A673 (cell line): ENCODE measurements around the gene TROAP. TPM values are rescaled to one million over a fixed set of nuclear protein-coding genes. Genes with fewer than 3 reads are reported as not detected.

ENCODE experiments used
- BruUV-seq: library from RNA; stranded (reverse); fragments of 400-500 nt; replicated peaks from 2 replicates; lab custom pipeline; 2021; lab: Mats Ljungman, UMichigan
- CTCF ChIA-PET: fragments of 300-600 bp; sonication (Branson Sonifier 250); formaldehyde crosslinking; loops from one replicate; lab custom pipeline; 2022; ENCODE audit warnings: antibody characterized with exemption; lab: Charles Lee
- POLR2A ChIA-PET: fragments of 300-600 bp; sonication (Branson Sonifier 250); formaldehyde crosslinking; loops from one replicate; lab custom pipeline; 2022; ENCODE audit warnings: antibody characterized with exemption; ENCODE audit not compliant: low non-redundant PET; lab: Charles Lee
- DNase-seq: peaks from one replicate; pipeline ENCODE4 v3.0.0-alpha.2; 2015; ENCODE audit warnings: low spot score
- H3K27ac ChIP-seq: fragments of 200-600 bp; sonication (generic); 2 replicates; pipeline ENCODE4 v1.5.1; 2016; ENCODE audit warnings: mixed run types, low read depth, mild to moderate bottlenecking, mixed read lengths, antibody characterized with exemption, low read length; ENCODE audit not compliant: poor library complexity, severe bottlenecking
- H3K27me3 ChIP-seq: fragments of 200-600 bp; sonication (generic); replicated peaks from 2 replicates; pipeline ENCODE4 v1.6.1; 2017; ENCODE audit warnings: mixed run types, low read depth, mild to moderate bottlenecking, mixed read lengths, antibody characterized with exemption, low read length; ENCODE audit not compliant: insufficient read depth, poor library complexity
- H3K36me3 ChIP-seq: fragments of 200-600 bp; sonication (generic); 2 replicates; pipeline ENCODE4 v1.6.1; 2016; ENCODE audit warnings: mixed run types, mild to moderate bottlenecking, mixed read lengths, antibody characterized with exemption, low read length; ENCODE audit not compliant: insufficient read depth, poor library complexity, severe bottlenecking
- H3K4me1 ChIP-seq: fragments of 200-600 bp; sonication (generic); 2 replicates; pipeline ENCODE4 v1.6.1; 2017; ENCODE audit warnings: mixed run types, mild to moderate bottlenecking, mixed read lengths, antibody characterized with exemption, low read length; ENCODE audit not compliant: insufficient read depth, poor library complexity, severe bottlenecking
- H3K4me3 ChIP-seq: fragments of 200-600 bp; sonication (generic); 2 replicates; pipeline ENCODE4 v1.5.1; 2016; ENCODE audit warnings: low read depth, mixed run types, mild to moderate bottlenecking, mixed read lengths, low read length; ENCODE audit not compliant: poor library complexity, severe bottlenecking
- H3K9me3 ChIP-seq: fragments of 200-600 bp; sonication (generic); 2 replicates; pipeline ENCODE4 v1.6.1; 2016; ENCODE audit warnings: mixed run types, low read depth, mild to moderate bottlenecking, mixed read lengths, antibody characterized with exemption, low read length; ENCODE audit not compliant: poor library complexity, severe bottlenecking
- CTCF ChIP-seq: fragments of 300-800, 200-600 bp; sonication (generic); conservative IDR thresholded peaks from 2 replicates; pipeline ENCODE4 v1.5.1; 2017; ENCODE audit warnings: low read depth, mild to moderate bottlenecking, antibody characterized with exemption, low read length, moderate library complexity, mixed read lengths
- EZH2 ChIP-seq: fragments of 200-600 bp; sonication (generic); IDR thresholded peaks from 2 replicates; pipeline ENCODE4 v1.6.1; 2017; ENCODE audit warnings: borderline replicate concordance, low read depth, mild to moderate bottlenecking, mixed read lengths, antibody characterized with exemption, low read length; ENCODE audit not compliant: poor library complexity, severe bottlenecking
- intact Hi-C: fragments of 100-400 bp; cut with micrococcal nuclease; formaldehyde crosslinking; loops from one replicate; pipeline ENCODE4 v1.10.0; 2022; ENCODE audit not compliant: unreplicated experiment
- total RNA-seq: library from RNA; stranded (reverse); gene quantifications from 2 replicates; pipeline ENCODE4 v1.2.3, GENCODE V29; 2021

TROAP gene
- total RNA-seq, 1 experiment from 2014 or later: 124 TPM

- peaks cover 37% of the 10 kb centered on the region for H3K4me1 ChIP-seq
- ChIA-PET POLR2A (no interaction called here), CTCF (interaction anchor here (0.6 to 0.9 kb wide), 3 partner anchors 15 to 139 kb away, joined by 3 to 6 read pairs (median 3); no protein-coding TSS in a partner anchor)
- intact Hi-C loops: loop anchor here (2.0 kb wide), 1 partner anchor 57 kb away; no protein-coding TSS in a partner anchor
- peaks cover 14% of the 10 kb centered on the region for H3K27me3 ChIP-seq
- no peak overlapping the region for H3K27ac ChIP-seq
- H3K4me3 ChIP-seq: peak overlapping the region; percentile 51
- BruUV-seq: no TSS peak
- no peaks in the 10 kb centered on the region for H3K9me3 ChIP-seq
- no peak for DNase-seq
- TF ChIP-seq EZH2 (no peak), CTCF (no peak)
- H3K36me3 ChIP-seq: no peaks in the 10 kb centered on the region
These were observed 23.0 kb downstream of the TROAP start for GRCh38 chr12:49345825-49346658.

GRCh38 chr12:49346659-49347310 lies 23.7 kb downstream of the TROAP start, which contains the start of gene DNAJC22:
TSS of gene DNAJC22 (plus strand) at chr12:49346888. CDS start at chr12:49348873, 1,985 bp downstream.
- intact Hi-C loops: loop anchor here (2.0 kb wide), 1 partner anchor 58 kb away; no protein-coding TSS in a partner anchor
- TF ChIP-seq EZH2 (no peak), CTCF (no peak)
- peak; percentile 58 for DNase-seq
- H3K4me3 ChIP-seq: peak within 1 kb of the TSS; percentile 51
- ChIA-PET POLR2A (interaction anchor here (0.6 kb wide), 1 partner anchor 754 kb away, joined by 4 read pairs; no protein-coding TSS in a partner anchor), CTCF (interaction anchor here (0.5 to 2.0 kb wide), 9 partner anchors 9 to 233 kb away, joined by 3 to 18 read pairs (median 3); partner anchors contain the start of gene C1QL4)
- H3K36me3 ChIP-seq: no peaks in the 10 kb centered on the region
- peaks cover 37% of the 10 kb centered on the region for H3K4me1 ChIP-seq
- peaks cover 14% of the 10 kb centered on the region for H3K27me3 ChIP-seq
- H3K9me3 ChIP-seq: no peaks in the 10 kb centered on the region
- H3K27ac ChIP-seq: no peak within 1 kb of the TSS
- BruUV-seq: no TSS peak
